Loucy (cell line): ENCODE measurements around the gene KAT2B.

ENCODE experiments used
- EZH2phosphoT487 ChIP-seq: fragments of 200-600 bp; IDR thresholded peaks from 2 replicates; pipeline ENCODE4 v1.6.1; 2018; ENCODE audit warnings: antibody characterized with exemption, mild to moderate bottlenecking, moderate library complexity, borderline replicate concordance
- TF ChIP-seq, protein P1 (sequence below): fragments of 200-600 bp; sonication (generic); conservative IDR thresholded peaks from 2 replicates; pipeline ENCODE4 v1.5.1; 2014; ENCODE audit warnings: mild to moderate bottlenecking, antibody characterized with exemption, low read length

DNA sequence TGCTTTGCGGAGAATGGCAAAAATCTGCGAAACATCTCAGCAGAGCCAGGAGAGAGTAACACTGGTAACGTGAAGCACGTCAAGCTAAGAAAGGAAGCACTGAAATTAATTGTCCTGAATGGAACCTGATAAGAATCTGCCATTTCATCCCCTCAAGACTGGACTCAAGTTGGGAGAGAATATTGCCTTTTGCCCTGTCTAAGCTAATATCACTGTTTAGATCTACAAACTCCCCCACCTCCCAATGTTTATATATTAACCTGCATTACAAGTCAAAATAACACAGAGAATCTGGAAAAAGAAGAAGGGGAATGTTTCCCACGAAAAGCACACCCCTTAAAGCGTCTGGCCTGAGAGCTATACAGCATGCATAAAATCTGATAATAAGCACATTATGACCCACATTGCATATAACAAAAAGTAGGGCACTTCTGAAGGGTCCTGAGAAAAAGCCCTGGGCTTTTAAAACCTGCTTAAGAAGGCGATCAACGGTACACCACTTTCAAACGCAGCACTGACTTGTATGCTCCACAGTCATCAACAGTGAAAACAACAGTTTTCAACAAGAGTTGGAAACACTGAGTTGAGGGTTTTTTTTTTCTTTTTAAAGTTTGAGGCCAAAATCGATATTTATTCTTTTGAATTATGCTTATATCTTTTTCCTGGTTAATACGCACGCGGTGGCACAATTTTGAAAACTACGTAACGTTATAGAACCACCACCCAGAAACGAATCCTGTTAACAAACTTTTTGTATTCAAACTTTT lies 1.4 kb upstream of the KAT2B start:
- TF ChIP-seq, protein P1, sequence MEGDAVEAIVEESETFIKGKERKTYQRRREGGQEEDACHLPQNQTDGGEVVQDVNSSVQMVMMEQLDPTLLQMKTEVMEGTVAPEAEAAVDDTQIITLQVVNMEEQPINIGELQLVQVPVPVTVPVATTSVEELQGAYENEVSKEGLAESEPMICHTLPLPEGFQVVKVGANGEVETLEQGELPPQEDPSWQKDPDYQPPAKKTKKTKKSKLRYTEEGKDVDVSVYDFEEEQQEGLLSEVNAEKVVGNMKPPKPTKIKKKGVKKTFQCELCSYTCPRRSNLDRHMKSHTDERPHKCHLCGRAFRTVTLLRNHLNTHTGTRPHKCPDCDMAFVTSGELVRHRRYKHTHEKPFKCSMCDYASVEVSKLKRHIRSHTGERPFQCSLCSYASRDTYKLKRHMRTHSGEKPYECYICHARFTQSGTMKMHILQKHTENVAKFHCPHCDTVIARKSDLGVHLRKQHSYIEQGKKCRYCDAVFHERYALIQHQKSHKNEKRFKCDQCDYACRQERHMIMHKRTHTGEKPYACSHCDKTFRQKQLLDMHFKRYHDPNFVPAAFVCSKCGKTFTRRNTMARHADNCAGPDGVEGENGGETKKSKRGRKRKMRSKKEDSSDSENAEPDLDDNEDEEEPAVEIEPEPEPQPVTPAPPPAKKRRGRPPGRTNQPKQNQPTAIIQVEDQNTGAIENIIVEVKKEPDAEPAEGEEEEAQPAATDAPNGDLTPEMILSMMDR = no peak
- no peak for TF ChIP-seq EZH2phosphoT487
